T-helper 2 cell (primary cell): ENCODE results near the gene ITM2C.

Experiments
- DNase-seq, 5 experiments: peaks; one replicate each; pipeline versions ENCODE4 v3.0.0 to v3.0.0-alpha.2; 2012 to 2022

Gene ITM2C

DNA sequence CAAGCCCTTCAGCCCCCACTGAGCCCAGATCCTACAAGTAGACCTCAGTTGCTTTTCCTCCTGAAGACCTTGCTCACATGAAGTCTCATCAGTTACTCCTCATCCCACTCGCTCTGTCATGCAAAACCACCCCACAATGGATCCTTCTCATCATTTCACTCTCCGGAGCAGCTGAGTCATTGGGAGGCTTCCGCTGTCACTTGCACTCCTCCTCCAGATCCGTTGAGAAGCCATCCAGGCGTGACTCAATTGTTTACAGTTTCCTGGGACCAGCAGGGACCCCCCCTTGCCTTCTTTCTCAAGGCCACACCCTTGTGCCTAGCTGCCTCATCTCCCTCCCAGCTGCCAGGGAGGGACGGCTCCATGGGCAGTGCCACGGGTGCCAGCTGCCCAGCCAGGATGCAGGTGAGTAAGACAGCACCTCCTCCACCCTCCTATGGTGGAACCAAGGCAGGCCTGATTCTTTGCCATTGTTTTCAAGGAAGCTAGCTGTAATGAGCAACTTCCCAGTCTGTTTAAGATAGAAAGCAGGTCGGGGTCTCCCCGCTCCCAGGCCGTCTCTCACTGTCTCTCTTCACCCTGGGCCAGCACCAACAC is 44.0 kb downstream of the ITM2C start:
- DNase-seq = peak in 2 of 5 experiments; percentile 68 to 74

DNA sequence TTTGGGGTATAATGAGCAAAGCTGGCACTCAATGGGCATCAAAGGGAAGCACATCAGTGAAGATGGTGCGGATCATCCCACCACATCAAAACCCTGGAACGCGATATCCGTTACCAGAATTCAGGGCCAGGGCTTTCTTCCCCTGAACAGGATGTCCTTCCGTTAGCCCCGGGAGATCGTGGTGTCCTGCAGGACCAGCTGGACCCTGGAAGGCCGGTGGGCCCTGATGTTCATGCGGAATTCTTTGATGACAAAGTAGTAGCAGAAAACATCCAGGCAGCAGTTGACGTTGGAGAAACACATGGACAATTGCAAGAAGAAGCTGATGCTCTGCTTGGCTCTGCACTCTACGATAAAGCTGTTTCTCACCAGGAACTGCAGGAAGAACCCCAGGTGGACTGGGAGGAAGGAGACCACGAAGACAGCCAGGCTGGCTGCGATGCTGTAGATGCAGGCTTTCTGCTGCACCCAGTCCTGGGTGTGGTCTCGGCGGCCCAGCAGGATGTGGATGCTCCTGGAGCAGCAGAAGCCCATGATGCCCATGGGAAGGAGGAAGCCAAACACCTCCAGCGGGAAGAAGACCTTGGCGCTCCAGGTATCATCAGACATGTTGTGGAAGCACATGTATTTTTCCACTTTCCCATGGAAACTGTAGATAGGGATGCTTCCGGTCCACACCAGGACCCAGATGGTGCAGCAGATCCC is 45.3 kb downstream of the ITM2C start:
- no peak for DNase-seq

DNA sequence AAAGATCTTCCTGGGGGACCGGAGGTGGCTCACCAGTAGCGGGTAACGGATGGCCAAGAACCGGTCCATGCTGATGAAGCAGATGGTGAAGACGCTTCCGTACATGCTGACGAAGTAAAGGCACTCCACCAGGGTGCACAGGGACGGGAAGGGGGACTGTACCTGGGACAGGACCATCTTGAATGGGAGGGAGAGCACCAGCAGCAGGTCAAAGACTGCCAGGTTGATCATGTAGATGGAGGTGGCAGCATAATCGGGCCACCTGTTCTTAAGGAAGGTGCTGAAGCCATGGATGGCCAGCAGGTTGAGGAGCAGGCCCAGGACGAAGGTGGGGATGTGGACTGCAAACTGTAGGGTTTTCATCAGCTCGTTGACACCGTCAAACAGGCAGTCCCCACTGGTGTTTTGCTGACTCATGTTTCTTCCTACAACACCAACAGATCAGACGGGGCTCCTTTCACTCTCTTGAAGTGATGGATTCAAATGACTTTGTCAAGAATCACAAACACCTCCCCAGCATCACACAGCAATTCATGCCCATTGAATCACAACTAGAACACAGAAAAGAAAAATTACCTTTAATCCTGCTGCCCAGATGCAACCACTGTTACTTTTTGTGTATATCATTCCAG is 45.9 kb downstream of the ITM2C start:
- DNase-seq = peak in 1 of 5 experiments; percentile 57

- no peak for DNase-seq
Measured at GRCh38 chr2:230912046-230912445, 47.3 kb downstream of the ITM2C start.

GRCh38 chr2:230912724-230913123 is 48.0 kb downstream of the ITM2C start:
- DNase-seq = no peak

DNA sequence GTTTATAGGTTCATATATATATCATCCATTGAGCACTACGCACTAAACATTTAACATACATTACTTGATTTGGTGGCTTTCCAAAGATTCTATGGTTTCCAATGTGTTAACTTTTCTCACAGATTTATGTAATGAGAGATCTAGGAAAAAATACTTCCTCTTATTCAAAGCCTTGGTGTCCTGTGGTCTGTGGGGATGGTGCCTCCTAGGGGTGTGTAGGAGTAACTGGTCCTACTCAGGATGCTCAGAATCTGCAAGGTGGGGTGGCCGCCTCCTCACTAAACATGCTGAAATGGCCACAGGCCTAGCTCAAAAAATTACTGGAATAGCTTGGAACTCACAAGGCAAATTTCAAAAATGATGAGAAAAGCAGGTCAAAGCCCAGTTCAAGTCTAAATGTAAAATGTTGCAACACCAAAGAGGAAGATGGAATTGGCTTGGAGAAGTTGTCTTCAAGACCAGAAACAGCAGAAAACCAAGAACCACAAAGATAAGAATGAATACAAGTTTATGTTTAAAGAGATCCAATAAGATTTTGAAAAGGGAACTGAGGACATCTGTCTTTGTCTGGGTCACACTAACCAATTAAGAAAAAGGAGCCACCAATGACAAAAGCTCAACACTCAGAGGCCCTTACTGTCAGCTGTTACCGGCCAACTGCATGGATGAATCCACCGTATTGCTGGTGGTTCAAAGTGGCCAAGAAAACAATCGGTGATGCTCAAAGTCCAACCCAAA is 48.8 kb downstream of the ITM2C start:
- no peak for DNase-seq

DNA sequence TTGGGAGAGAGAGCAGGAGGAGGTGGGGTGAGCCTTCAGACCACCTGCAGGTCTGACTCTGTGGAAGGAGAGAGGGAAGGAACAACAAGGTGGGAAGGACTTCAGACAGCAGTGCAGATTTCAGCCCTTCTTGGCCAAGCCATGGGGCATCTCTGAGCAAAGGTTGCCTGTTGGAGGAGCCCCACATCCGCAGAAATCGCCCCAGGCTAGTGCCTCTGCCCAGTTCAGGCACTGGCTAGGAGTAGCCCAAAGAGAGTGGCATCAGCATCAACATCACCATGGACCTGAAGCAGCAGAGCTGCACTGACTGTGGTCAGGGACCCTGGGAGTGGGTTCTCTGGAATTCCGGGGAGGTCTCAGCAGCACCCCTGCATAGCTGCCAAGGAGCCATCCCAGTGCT is 50.1 kb downstream of the ITM2C start:
- DNase-seq = no peak

DNA sequence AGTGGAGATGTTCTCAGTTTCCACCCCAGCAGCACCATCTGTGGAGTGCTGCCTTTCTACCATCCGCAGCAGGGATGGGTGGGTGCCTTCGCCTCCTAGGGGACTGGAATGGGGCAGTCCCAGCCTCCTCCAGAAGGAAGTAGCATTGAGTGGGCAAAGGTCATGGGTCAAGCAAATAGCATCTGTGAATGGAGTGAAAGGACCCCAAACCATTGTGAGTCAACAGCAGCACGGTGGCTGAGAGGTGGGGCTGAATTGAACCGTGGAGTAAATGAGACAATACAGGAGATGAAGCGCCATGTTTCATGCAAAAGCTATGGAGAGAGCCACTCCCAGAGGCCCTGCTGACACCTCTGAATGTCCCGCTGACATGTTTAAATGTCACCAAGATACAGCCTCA is 50.6 kb downstream of the ITM2C start:
- no peak for DNase-seq

DNA sequence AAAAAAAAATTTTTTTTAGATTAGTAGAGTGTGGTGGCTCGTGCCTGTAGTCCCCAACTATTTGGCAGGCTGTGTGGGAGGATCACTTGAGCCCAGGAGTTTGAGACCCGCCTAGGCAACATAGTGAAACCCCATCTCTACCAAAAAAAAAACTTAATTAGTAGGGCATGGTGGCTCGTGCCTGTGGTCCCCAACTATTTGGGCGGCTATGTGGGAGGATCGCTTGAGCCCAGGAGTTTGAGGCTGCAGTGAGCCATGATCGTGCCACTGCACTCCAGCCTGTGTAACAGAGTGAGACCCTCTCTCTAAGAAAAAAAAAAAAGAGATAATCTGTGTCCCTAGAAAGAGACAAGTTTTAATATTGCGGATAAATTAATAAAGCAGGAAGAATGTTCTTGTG is 51.5 kb downstream of the ITM2C start:
- DNase-seq = no peak

- DNase-seq = peak in 1 of 5 experiments; percentile 64
Measured at GRCh38 chr2:230919240-230919639, 54.5 kb downstream of the ITM2C start.

DNA sequence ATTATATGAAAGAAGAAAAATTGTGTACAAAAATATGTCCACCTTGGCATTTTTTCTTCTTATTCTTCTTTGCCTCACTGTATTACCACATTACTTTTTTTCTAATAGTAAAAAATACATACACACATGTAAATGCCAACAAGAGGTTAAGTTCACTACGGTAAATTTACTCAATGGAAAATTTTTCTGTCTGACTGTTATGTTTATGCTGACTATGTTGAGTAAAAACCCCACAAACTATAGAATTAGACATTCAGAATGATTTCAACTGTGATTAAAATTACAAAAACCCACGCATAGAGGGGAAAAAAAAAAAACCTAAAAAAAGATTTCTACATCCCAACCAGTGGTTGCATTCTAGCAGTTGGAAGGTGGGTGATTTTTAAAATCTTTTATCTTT is 54.9 kb downstream of the ITM2C start:
- DNase-seq = peak in 1 of 5 experiments; percentile 54

- peak in 1 of 5 experiments; percentile 69 for DNase-seq
Measured at GRCh38 chr2:230920167-230920566, 55.4 kb downstream of the ITM2C start.

DNA sequence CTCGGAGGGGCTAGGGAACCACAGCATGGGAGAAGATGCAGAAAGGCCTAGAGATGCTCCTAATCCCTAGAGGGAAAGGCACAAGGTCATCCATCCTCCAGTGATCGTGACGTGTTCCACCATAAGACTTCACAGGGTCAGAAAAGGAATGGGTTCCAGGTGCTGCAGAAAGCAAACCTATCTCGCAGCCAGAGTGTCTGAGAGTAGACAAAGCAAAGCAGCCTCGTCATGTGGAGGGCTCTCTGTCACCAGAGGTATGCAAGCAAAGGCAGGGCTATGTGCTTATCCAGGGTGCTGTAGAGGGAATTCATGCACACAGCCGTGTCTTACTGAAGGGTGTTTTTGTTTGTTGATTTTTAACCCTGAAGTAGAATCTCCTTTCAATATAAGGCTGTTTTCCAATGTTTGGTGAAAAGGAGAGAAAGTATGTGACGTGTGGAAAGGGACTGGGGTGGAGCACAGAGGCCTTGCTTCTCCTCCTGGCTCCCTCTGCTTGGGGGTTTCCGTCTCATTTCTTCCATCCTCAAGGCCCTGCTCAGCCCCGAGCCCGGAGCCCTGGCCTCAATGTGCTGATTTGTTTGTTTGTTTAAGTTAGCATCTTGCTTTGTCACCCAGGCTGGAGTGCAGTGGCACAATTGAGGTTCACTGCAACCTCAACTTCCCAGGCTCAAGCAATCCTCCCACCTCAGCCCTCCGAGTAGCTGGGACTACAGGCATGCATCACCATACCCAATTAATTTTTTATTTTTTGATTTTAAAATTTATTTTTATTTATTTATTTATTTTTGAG is 57.3 kb downstream of the ITM2C start:
- peak in 1 of 5 experiments; percentile 44 for DNase-seq

DNA sequence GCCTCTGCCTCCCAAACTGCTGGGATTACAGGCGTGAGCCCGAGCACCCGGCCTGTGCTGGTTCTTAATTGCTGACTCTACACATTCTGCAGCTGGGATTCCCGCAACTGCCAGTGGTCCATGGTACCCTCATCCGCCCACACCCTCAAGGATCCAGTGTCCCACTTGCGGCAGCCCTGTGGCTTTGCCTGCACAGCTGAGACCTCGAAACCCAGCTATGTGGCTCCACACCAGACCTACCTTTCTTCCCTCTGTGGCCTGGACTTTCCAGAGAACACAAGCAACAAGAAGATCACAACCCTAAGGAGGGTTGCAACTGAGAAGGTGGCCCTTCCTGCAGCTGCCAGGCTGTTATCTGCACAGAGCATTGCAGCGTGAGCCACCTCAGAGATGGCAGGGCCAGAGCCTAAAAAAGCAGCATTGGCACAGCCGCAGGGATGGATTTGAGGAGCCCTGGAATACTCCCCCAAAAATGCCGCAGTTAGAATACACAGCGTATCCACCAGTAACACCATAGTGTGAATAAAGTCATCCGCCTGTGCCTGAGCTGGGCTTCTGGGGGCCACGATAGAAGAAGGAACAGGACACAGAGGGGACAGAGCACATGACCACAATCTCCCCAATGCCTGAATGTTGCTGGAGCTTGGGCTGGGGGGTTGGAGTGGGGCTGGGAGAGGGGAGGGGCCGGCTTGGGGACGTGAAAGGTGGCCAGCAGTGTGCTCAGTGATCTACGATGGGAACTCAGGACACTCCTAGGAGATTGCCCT is 58.4 kb downstream of the ITM2C start:
- peak in 1 of 5 experiments; percentile 68 for DNase-seq

- no peak for DNase-seq
Measured at GRCh38 chr2:230924092-230924469, 59.3 kb downstream of the ITM2C start.

DNA sequence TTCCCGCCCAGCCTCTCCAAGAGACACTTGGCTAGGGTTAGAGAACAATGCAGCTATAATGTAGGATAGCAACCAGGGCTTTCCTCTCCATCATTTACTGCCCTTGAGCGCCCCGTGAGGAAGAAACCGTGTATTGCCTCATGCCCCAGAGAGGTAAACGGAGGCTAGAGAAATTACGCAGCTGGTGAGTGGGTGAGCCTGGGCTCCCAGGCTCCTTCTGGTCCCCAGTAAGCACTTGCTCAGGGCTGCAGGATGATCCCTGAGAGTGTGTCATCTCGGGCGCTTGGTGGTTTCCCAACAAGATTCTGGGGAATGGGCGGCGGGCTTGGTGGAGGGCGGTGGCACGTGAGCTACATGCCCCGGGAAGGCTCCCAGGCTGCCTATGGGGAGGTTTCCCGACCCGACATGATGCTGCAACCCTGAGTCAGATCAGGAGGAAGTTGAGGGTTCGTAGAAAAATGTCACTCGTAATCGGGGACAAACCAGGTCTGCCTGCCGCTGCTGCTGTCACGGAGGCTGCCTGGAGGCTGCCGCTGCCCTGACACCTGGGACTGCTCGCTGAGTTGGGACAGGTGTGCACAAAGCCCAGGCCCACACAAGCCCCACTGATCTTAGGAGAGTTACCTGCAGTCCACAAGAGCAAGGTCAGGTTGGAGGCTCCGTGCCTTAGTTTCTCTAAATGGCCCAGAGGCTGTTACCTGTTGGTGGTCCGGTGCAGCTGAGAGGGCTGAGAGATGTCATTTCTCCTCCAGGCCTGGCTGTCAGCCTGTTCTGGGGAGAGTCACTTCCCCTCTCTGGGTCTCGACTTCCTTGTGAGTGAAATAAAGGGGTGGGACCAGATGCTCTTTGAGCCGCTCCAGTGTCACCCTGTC is 60.0 kb downstream of the ITM2C start, which contains the start of gene GPR55:
Gene GPR55 (minus strand): TSS at position 773 of the 872 bp plus-strand sequence. CDS start 14,280 bp downstream, outside the sequence.
- peak in 4 of 5 experiments; percentile 12 to 87 (median 52) for DNase-seq

GRCh38 chr2:230925443-230925878 is 60.7 kb downstream of the ITM2C start:
- DNase-seq = peak in 1 of 5 experiments; percentile 57

GRCh38 chr2:230925879-230926765 is 61.4 kb downstream of the ITM2C start:
- DNase-seq = peak in 2 of 5 experiments; percentile 40 to 87

DNA sequence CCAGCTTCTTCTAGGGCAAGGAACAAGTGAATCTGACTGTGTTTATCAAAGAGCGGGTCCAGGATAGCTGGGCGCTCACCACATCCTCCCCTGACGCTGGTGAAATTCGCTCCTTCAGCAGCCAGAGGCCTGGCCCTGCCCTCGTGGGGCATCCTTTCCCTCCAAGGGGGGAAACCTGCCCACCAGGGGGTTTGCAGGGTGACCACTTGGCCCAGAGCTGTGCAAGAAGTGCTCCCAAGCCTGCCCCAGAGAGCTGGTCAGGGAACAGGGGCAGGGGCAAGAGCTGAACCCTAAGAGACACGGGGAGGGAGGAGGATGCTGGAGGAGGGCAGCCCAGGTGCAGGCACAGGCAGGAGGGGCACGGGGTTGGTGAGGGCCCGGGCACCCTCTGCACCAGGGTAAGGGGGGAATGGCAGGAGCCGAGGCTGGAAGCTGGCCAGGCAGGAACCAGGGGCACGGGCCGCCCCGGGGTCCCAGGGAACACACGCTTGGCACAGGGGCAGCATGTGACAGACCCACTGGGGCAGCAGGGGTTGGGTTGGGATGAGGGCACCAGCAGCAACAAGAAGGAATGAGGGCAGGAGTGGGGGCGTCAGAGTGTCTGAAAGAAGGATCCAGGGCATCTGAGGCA is 63.1 kb downstream of the ITM2C start:
- peak in 1 of 5 experiments; percentile 70 for DNase-seq
